Muscle layer of colon (tissue), 2 donors: ENCODE data around the gene ZNF592.

Experiments used
- H3K27ac ChIP-seq: one replicate; pipeline ENCODE4 v1.7.0; 2013; ENCODE audit warnings: low read depth, mild to moderate bottlenecking, low read length, moderate library complexity
- H3K27me3 ChIP-seq, 2 donors: one replicate each; pipeline ENCODE4 v1.7.0; 2013; ENCODE audit warnings: low read length in 2 of 2, mild to moderate bottlenecking in 2 of 2; ENCODE audit not compliant: insufficient read depth in 2 of 2, control insufficient read depth in 1 of 2
- H3K36me3 ChIP-seq: one replicate; pipeline ENCODE4 v1.7.0; 2013; ENCODE audit warnings: mild to moderate bottlenecking, low read length; ENCODE audit not compliant: insufficient read depth
- H3K4me1 ChIP-seq: one replicate; pipeline ENCODE4 v1.7.0; 2013; ENCODE audit warnings: mild to moderate bottlenecking, low read length; ENCODE audit not compliant: insufficient read depth
- H3K4me3 ChIP-seq, 2 donors: one replicate each; pipeline ENCODE4 v1.7.0; 2013; ENCODE audit warnings: low read length in 2 of 2, low read depth in 1 of 2, mild to moderate bottlenecking in 1 of 2, moderate library complexity in 1 of 2
- H3K9ac ChIP-seq: one replicate; pipeline ENCODE4 v1.7.0; 2013; ENCODE audit warnings: low read length
- H3K9me3 ChIP-seq: one replicate; pipeline ENCODE4 v1.7.0; 2013; ENCODE audit warnings: mild to moderate bottlenecking, low read length
- donor health status: abdominal sarcoma.
- donor health status: Adenocarcinoma of cecum.

ZNF592 gene

DNA sequence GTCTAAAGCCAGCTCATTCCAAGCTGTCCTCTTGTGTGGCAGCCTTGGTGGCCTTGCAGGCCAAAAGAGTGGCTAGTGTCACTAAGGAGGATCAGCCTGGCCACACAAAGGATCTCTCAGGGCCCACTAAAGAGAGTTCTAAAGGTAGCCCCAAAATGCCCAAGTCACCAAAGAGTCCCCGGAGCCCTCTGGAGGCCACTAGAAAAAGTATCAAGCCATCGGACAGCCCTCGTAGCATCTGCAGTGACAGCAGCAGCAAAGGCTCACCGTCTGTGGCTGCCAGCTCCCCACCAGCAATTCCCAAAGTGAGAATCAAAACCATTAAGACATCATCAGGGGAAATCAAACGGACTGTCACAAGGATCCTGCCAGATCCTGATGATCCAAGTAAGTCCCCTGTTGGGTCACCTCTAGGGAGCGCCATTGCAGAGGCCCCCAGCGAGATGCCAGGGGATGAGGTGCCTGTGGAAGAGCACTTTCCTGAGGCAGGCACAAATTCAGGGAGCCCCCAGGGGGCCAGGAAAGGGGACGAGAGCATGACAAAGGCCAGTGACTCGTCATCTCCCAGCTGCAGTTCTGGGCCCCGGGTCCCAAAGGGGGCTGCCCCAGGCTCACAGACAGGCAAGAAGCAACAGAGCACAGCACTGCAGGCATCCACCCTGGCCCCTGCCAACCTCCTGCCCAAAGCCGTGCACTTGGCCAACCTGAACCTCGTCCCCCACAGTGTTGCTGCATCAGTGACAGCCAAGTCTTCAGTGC, 35.3 kb downstream of the ZNF592 start:
- Histone ChIP-seq H3K36me3 (peaks cover 39% of the 10 kb centered on the region), H3K4me1 (peaks cover 17% of the 10 kb centered on the region)

DNA sequence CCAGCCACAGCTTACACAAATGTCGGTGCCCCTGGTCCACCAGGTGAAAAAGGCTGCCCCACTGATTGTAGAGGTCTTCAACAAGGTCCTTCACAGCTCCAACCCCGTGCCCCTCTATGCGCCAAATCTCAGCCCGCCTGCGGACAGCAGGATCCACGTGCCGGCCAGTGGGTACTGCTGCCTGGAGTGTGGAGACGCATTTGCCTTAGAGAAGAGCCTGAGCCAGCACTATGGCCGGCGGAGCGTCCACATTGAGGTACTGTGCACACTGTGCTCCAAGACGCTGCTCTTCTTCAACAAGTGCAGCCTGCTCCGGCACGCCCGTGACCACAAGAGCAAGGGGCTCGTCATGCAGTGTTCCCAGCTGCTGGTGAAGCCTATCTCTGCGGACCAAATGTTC, 35.9 kb downstream of the ZNF592 start:
- H3K9ac ChIP-seq, result no peak overlapping the region
- no peak overlapping the region for H3K27ac ChIP-seq
- H3K36me3 ChIP-seq, result peaks cover 38% of the 10 kb centered on the region
- H3K4me1 ChIP-seq, result peaks cover 17% of the 10 kb centered on the region
- H3K4me3 ChIP-seq, result no peak overlapping the region
- H3K9me3 ChIP-seq, result no peaks in the 10 kb centered on the region
- H3K27me3 ChIP-seq, result no peaks in the 10 kb centered on the region

More for the DNA sequence above, 35.3 kb downstream of the ZNF592 start:
- Histone ChIP-seq H3K27ac (no peak overlapping the region), H3K27me3 (no peaks in the 10 kb centered on the region), H3K4me3 (no peak overlapping the region), H3K9ac (no peak overlapping the region), H3K9me3 (no peaks in the 10 kb centered on the region)

DNA sequence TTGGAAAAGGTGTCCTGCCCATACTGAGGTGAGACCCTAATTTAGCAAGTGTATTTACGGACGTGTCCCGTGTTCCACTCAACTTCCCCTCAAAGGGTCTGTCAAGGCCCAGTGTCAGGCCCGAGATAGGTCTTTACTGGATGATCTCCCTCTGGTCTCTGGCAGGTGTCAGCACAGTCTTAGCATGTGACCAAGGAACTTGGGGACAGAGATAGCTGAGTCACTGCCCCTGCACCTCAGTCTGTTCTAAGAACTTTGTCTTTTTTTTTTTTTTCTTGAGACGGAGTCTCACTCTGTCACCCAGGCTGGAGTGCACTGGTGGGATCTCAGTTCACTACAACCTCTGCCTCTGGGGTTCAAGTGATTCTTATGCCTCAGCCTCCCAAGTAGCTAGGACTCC, 36.7 kb downstream of the ZNF592 start:
- H3K4me1 ChIP-seq, result peaks cover 17% of the 10 kb centered on the region
- no peak overlapping the region for H3K27ac ChIP-seq
- peaks cover 38% of the 10 kb centered on the region for H3K36me3 ChIP-seq

DNA sequence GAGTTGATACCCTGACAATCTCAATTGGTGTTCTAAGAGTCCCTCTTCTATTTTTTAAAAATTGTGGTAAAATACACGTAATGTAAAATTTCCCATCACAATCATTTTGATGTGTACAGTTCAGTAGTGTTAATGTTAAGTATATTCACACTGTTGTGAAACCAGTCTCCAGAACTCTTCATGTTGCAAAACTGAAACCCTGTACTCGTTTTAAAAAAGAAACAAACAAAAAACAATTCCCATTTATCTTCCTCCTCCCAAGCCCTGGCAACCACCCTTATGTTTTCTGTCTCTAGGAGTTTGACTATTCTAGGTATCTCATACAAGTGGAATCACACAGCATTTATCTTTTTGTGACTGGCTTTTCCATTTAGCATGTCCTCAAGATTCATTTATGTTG, 40.1 kb downstream of the ZNF592 start:
- H3K9me3 ChIP-seq, result no peaks in the 10 kb centered on the region
- no peak overlapping the region for H3K27ac ChIP-seq
- no peaks in the 10 kb centered on the region for H3K27me3 ChIP-seq
- no peak overlapping the region for H3K9ac ChIP-seq
- peaks cover 17% of the 10 kb centered on the region for H3K4me1 ChIP-seq
- peaks cover 47% of the 10 kb centered on the region for H3K36me3 ChIP-seq
- H3K4me3 ChIP-seq, result no peak overlapping the region

More for the DNA sequence above, 36.7 kb downstream of the ZNF592 start:
- H3K9me3 ChIP-seq, result no peaks in the 10 kb centered on the region
- H3K4me3 ChIP-seq, result no peak overlapping the region
- H3K27me3 ChIP-seq, result no peaks in the 10 kb centered on the region
- no peak overlapping the region for H3K9ac ChIP-seq

DNA sequence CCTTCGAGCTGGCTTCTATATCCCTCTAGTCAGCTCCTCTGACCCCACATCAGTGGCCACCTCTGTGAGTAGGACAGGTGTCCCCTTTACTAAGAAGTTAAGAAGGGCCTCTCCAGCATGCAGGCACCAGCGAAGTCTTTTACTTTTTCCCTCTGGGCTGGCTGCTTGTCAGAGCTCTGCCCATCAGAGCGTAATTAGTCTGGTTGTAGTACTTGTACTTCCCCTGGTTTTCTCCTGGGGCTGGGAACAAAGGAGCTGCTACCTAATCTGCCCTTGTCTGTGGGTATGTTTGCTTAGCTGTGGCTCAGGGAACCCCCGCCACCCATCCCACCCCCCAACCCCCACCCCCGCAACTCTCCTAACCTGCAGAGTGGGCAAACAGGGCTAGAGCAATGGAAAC, 41.4 kb downstream of the ZNF592 start:
- Histone ChIP-seq H3K9ac (no peak overlapping the region), H3K36me3 (peaks cover 36% of the 10 kb centered on the region)

DNA sequence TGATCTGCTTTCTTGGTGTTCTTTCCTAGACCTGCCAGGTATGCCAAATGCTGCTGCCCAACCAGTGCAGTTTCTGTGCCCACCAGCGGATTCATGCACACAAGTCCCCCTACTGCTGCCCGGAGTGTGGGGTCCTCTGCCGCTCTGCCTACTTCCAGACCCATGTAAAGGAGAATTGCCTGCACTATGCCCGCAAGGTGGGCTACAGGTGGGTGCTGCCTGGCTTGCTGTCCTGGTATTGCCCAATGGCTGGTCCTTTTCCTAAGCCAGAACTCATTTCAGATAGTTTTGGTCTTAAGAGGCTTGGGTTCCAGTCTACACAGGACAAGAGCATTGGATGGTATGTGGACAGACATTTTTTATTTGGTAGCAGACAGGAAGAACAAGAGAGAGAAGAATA, 42.3 kb downstream of the ZNF592 start:
- no peak overlapping the region for H3K9ac ChIP-seq
- H3K36me3 ChIP-seq, result peaks cover 32% of the 10 kb centered on the region
- H3K9me3 ChIP-seq, result no peaks in the 10 kb centered on the region
- no peak overlapping the region for H3K27ac ChIP-seq
- no peak overlapping the region for H3K4me3 ChIP-seq
- no peaks in the 10 kb centered on the region for H3K27me3 ChIP-seq
- H3K4me1 ChIP-seq, result peaks cover 11% of the 10 kb centered on the region

More for the DNA sequence above, 41.4 kb downstream of the ZNF592 start:
- H3K4me1 ChIP-seq, result peaks cover 17% of the 10 kb centered on the region
- H3K9me3 ChIP-seq, result no peaks in the 10 kb centered on the region
- H3K27me3 ChIP-seq, result no peaks in the 10 kb centered on the region
- H3K4me3 ChIP-seq, result no peak overlapping the region
- no peak overlapping the region for H3K27ac ChIP-seq

DNA sequence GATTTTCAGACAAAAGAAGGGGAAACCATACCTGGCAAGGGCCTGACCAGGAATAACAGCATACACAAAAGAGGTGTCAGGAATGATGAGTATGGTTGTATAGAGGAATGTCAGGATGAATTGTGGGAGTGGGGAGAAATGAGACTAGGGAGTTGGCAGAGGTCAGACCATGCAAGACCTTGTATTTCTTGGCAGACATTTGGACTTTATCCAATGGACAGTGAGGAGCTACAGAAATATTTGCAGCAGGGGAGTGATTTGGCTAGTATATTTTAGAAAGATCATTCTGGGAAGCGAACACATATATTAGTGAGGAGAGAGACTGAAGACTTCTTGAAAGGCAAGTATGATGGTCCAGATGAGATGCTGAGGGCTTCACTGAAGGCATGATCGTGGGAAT, 43.4 kb downstream of the ZNF592 start:
- Histone ChIP-seq H3K27ac (no peak overlapping the region), H3K4me3 (no peak overlapping the region), H3K9ac (no peak overlapping the region)

DNA sequence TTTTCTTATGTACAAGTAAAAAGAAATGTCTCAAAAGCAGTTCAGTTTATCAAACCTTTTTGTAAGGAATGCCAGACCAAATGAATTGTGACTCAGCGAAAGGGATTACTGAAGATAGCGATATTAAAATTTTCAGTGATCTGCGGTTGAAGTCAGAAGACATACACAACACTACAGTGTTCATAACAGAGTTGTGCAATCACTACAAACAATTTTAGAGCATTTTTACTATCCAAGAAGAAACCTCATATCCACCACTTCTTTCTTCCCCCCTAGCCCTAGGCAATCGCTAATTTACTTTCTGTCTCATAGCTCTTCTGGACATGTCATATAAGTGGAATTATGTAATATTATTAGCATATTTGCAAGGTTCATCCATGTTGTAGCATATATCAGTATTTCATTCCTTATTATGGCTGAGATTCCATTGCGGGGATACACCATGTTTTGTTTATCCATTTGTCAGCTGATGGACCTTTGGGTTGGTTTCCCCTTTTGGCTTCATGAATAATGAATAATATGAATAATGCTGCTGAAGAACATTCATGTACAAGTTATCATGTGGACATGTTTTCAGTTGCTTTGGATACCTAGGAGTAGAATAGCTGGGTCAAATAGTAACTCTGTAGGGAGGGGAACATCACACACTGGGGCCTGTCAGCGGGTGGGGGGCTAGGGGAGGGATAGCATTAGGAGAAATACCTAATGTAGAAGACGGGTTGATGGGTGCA, 45.2 kb downstream of the ZNF592 start:
- no peak overlapping the region for H3K4me3 ChIP-seq
- H3K9ac ChIP-seq, result no peak overlapping the region
- no peaks in the 10 kb centered on the region for H3K4me1 ChIP-seq
- no peaks in the 10 kb centered on the region for H3K27me3 ChIP-seq
- H3K36me3 ChIP-seq, result peaks cover 42% of the 10 kb centered on the region
- H3K27ac ChIP-seq, result no peak overlapping the region
- H3K9me3 ChIP-seq, result no peaks in the 10 kb centered on the region

More for the DNA sequence above, 43.4 kb downstream of the ZNF592 start:
- H3K9me3 ChIP-seq, result no peaks in the 10 kb centered on the region
- H3K36me3 ChIP-seq, result peaks cover 26% of the 10 kb centered on the region
- H3K4me1 ChIP-seq, result peaks cover 6% of the 10 kb centered on the region
- no peaks in the 10 kb centered on the region for H3K27me3 ChIP-seq

DNA sequence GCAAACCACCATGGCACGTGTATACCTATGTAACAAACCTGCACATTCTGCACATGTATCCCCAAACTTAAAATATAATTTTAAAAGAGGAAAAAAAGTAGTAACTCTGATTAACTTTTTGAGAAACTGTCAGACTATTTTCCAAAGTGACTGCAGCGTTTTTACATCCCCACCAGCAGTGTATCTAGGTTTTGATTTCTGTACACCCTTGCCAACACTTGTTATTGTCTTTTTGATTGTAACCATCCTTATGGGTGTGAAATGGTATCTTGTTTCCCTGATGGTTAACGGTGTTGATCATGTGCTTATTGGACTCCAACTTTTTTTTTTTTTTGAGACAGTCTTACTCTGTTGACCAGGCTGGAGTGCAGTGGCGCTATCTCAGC, 45.8 kb downstream of the ZNF592 start:
- Histone ChIP-seq H3K27me3 (no peaks in the 10 kb centered on the region), H3K9ac (no peak overlapping the region), H3K36me3 (peaks cover 47% of the 10 kb centered on the region), H3K4me1 (no peaks in the 10 kb centered on the region), H3K27ac (no peak overlapping the region), H3K4me3 (no peak overlapping the region), H3K9me3 (no peaks in the 10 kb centered on the region)

DNA sequence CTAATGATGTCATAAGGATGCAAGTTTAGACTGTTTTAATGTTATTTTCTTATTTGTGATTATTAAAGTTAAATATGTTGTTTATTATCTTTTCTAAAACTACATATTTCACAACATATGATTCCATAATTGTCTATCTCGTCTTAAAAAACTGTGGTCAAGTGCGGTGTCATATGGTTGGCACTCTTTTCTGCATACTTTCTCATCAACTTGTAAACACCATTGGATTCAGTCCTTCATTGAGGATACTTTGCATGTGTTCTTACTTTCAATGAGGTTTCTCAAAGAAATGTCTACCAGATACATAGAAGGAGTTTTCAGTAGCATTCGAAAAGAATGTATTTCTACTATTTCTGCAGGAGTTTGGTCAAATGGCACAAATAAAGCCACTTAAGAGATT, 46.8 kb downstream of the ZNF592 start:
- H3K27ac ChIP-seq, result no peak overlapping the region
- H3K9me3 ChIP-seq, result no peaks in the 10 kb centered on the region
- H3K4me3 ChIP-seq, result no peak overlapping the region
- H3K4me1 ChIP-seq, result no peaks in the 10 kb centered on the region
- no peaks in the 10 kb centered on the region for H3K27me3 ChIP-seq
- no peak overlapping the region for H3K9ac ChIP-seq
- peaks cover 58% of the 10 kb centered on the region for H3K36me3 ChIP-seq

DNA sequence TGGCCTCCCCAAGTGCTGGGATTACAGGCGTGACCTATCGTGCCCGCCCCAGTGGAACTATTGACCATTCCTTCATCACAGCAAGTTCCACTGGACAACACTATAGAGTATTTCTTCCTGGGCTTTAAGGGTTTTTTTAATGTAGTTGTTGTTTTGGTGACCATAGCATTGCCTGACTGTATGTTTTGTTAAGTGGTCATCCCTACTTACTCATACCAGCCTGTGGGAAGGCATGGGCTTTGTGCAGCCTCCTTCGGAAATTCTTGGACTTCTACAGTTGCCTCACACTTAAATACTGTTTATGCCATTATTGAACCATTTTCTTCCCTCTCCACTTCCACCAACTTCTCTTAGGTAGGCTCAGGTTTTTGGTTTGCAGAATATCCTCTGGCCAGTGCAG, 48.8 kb downstream of the ZNF592 start:
- H3K27ac ChIP-seq, result no peak overlapping the region

More for the DNA sequence above, 48.8 kb downstream of the ZNF592 start:
- H3K4me3 ChIP-seq, result no peak overlapping the region
- no peaks in the 10 kb centered on the region for H3K9me3 ChIP-seq
- H3K36me3 ChIP-seq, result peaks cover 55% of the 10 kb centered on the region
- no peak overlapping the region for H3K9ac ChIP-seq
- H3K27me3 ChIP-seq, result no peaks in the 10 kb centered on the region
- no peaks in the 10 kb centered on the region for H3K4me1 ChIP-seq
